GM12864 (cell line): ENCODE results near the gene PHF12.

Experiments
- DNase-seq: peaks from one replicate; pipeline ENCODE4 v3.0.0-alpha.2; 2011; ENCODE audit warnings: low read depth
- H3K4me3 ChIP-seq: 2 replicates; pipeline ENCODE4 v1.5.1; 2011; ENCODE audit warnings: mild to moderate bottlenecking, low read depth, low read length, control low read depth
- CTCF ChIP-seq: IDR thresholded peaks from 2 replicates; pipeline ENCODE4 v1.5.1; 2011; ENCODE audit warnings: low read depth, mild to moderate bottlenecking, moderate library complexity, low read length, control low read depth, inconsistent platforms; ENCODE audit errors: missing control alignments

The PHF12 gene

GRCh38 chr17:28857905-28858800 is 93.2 kb downstream of the PHF12 start:
- DNase-seq = no peak
- no peak for TF ChIP-seq CTCF
- H3K4me3 ChIP-seq = no peak overlapping the region

GRCh38 chr17:28856028-28856574 is 95.2 kb downstream of the PHF12 start:
- no peak for DNase-seq
- no peak for TF ChIP-seq CTCF
- no peak overlapping the region for H3K4me3 ChIP-seq

- no peak for DNase-seq
- H3K4me3 ChIP-seq = peak overlapping the region; percentile 87
- TF ChIP-seq CTCF = no peak
Measured at GRCh38 chr17:28855336-28855679, 96.0 kb downstream of the PHF12 start.
